A549 treated with CpdA at 1 μM for 4 hours (cell line): ENCODE measurements around the gene SNAPC2. TPM values are rescaled to one million over a fixed set of nuclear protein-coding genes. Genes with fewer than 3 reads are reported as not detected.

Experiments used
- total RNA-seq: library from RNA; stranded (reverse); fragments of 200-300 nt; extraction: Qiagen RNA extraction; gene quantifications from 5 replicates; pipeline ENCODE4 v1.2.3, GENCODE V29; 2022; ENCODE audit warnings: low read depth

The SNAPC2 gene, protein sequence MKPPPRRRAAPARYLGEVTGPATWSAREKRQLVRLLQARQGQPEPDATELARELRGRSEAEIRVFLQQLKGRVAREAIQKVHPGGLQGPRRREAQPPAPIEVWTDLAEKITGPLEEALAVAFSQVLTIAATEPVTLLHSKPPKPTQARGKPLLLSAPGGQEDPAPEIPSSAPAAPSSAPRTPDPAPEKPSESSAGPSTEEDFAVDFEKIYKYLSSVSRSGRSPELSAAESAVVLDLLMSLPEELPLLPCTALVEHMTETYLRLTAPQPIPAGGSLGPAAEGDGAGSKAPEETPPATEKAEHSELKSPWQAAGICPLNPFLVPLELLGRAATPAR
- total RNA-seq: 19.6 to 31.6 TPM (median 29.7 TPM) in 5 replicates

DNA sequence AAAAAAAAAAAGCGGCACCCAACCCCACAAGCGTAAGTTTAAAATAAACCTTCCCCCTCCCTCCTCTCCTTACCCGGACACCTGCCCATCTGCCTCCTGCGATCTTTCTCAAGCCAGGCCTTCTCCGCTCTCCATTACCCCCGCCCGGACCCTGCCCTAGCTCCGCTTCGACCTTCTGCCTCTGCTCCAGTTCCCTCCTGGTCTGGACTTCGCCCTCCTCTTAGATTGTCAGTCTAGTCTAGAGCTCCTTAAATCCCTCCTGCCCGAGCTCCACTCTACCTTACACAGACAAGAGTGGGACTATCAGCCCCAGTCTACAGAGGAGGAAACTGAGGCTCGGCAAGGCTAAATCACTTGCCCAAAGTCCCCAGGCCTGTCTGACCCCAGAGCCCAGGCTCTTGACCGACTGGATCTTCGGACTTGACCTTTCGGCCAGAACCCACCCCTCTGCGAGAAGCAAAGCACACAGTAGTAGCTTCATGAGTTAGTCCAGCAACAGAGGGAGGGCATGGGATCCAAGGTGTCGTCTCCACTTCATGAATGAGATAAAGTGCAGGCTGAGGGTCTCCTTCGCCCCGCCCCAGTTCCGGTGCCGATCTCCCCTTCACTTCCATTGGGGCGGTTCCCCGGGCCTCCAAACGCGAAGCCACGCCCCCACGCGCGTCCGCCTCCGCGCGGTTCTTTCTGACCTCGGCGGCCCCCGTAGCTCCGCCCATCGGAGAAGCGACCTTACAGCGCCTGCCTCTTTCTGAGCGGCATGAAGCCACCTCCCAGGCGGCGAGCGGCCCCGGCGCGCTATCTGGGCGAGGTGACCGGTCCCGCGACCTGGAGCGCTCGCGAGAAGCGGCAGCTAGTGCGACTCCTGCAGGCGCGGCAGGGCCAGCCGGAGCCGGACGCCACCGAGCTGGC, at the start of gene SNAPC2:
Gene SNAPC2 (plus strand): TSS at position 729 of the 909 bp plus-strand sequence. CDS start 29 bp downstream, at position 758.

DNA sequence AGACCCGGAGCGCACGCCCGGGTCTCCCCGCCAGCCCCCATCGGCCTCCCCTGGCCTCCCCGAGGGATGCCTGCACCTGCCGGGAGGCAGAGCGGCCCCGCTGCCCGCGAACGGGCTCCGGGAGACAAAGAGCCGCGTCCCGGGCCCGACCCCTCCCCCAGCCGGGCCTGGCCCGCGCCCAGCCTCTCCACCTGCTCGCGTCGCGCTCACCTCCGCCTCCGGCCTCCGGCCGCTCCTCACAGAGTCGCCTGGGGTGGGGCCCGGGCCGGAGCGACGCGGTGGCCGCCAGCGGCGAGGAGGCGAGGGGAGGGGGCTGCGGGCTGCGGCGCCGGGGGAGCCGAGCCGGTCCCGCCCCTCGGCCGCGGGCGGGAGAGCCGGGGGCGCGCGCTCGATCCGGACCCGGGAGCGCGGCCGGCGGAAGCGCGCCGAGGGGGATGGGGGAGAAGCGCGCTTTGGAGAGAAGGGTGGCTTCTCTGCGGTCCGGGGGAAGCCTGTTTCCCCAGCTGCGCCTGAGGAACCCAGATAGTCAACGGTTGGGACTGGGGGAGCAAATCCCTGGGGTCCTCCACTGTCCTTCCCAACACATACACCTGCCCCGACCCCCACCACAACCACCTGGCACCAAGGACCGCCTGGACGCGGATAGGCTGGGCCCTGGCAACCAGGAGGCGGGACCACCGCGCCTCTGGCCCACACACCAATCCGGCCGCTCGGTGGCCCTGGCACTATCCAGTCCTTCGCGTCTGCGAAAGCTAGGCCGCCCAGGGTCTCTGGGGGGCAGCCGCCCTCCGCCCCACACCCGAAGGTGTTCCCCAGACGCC, 45.9 kb upstream of the SNAPC2 start, which contains the start of gene PRR36:
Gene PRR36 (minus strand): TSS at position 315 of the 821 bp plus-strand sequence. CDS start 701 bp downstream, outside the sequence.

DNA sequence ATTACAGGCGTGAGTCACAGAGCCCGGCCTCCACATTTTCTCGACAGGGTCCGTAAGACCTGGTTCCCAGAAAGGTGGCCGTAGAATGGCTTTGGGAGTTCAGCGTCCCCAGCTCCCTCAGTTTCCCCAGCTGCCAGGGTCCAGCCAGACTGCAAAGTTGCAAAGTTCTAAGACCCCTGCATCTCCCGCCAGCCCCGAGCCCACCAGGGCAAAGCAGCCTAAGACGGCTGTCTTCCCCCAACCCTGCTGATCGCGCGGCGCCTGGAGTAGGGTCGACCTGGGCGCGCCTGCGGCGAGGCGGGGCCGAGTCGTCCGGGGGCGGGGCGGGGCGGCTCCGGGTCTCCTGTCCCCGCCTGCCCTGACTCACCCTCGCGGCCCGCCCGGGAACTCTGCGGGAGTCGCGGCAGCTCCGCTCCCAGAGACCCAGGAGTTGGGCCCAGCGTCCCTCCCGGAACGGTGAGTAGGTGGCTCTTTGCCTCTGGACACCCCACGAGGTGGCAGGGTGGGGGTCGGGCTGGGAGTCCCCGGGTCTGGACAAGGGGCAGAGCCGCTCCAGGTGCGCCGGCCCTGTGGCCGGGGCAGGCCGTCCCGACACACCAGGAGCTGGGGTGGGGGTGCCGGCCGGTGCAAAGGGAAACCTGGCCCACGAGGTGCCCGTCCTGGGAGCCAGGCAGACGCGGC, 31.9 kb upstream of the SNAPC2 start, which contains the start of gene LRRC8E:
Gene LRRC8E (plus strand): TSS at position 366 of the 681 bp plus-strand sequence. CDS start 7,094 bp downstream, outside the sequence.

DNA sequence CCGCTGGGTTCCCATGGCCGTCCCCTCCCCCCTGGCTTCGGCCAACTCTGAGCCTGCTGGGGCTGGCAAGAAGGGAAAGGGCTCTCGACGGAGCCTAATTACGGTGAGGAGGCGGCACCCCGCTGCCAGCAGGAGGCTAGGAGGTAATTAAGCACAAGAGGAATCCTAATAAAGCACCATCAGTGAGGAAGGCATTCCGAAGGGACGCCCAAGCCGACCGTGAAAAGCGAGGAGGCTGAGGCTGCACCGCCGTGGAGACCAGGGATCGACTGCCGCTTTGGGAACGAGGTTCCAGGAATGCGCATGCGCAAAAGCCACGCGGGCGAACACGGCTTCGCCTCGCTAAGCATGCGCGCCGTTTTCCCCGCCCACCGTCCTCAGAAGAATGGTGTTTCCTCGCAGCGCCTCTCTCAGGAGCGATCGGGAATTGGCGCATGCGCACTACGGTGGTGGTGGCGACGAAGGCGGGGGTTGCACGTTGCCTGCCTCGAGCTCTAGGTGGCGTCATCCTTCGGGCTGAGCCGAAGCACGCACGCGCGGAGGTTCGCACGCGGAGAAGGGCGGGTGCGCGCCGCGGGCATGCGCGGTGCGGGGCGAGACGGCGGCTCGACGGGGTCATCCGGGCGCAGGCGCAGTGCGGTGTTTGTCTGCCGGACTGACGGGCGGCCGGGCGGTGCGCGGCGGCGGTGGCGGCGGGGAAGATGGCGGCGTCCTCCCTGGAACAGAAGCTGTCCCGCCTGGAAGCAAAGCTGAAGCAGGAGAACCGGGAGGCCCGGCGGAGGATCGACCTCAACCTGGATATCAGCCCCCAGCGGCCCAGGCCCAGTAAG, 16.7 kb upstream of the SNAPC2 start, which contains the start of gene MAP2K7:
Gene MAP2K7 (plus strand): TSS at position 634 of the 830 bp plus-strand sequence. CDS start 68 bp downstream, at position 702.

DNA sequence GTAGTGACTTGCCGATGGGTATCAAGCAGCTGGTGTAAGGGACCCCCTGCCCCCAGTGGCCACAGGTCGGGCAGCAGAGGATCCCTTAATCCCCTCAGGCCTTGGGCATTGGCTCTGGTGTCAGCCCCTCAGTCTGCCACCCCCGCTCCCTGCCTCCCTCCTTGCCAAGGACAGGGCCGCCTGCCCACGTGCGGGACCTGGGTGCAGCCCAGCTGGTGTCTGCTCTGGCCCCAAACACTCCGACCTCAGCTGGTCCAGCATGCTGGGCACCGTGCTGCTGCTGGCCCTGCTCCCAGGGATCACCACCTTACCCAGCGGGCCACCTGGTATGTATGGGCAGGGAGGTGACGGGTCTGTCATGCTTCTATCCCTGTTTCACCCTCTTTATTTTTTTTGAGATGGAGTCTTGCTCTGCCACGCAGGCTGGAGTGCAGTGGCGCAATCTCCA, 5.5 kb upstream of the SNAPC2 start, which contains the start of gene TGFBR3L:
Gene TGFBR3L (plus strand): TSS at position 233 of the 448 bp plus-strand sequence.

DNA sequence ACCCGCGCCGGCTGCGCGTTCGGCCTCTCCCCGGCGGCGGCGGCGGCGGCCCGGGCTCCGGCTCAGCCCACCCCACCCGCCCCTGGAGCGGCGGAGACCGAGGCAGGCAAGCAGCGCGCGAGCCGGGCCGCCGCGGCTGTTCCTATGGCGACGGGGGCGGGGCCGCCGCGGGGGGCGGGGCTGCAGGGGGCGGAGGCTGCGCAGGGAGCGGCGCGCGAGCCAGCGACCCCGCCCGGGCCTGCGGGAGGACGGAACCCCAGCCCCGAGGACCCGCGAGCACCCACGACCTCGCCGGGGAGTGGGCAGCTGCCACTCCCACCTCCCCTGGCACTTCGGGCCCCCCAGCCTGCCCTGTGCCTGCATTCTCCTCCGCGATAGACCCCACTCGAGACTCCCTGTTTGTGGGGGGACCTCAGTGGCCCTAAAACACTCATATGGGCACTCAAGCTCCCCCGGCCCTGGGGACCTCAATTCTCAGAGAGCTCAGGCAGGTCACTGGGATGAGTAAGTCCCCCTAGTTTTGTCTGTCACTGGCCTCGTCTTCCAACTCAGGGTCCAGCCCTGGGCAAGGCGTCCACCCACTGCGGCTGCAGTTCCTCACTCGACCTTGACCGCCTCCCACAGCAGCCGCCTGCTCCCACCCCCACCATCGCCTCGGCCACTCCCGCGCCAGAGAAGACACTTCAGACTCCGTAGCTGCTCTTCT, 6.0 kb downstream of the SNAPC2 start, which contains the start of gene CTXN1:
Gene CTXN1 (minus strand): TSS at position 115 of the 706 bp plus-strand sequence. CDS start 597 bp downstream, outside the sequence.

DNA sequence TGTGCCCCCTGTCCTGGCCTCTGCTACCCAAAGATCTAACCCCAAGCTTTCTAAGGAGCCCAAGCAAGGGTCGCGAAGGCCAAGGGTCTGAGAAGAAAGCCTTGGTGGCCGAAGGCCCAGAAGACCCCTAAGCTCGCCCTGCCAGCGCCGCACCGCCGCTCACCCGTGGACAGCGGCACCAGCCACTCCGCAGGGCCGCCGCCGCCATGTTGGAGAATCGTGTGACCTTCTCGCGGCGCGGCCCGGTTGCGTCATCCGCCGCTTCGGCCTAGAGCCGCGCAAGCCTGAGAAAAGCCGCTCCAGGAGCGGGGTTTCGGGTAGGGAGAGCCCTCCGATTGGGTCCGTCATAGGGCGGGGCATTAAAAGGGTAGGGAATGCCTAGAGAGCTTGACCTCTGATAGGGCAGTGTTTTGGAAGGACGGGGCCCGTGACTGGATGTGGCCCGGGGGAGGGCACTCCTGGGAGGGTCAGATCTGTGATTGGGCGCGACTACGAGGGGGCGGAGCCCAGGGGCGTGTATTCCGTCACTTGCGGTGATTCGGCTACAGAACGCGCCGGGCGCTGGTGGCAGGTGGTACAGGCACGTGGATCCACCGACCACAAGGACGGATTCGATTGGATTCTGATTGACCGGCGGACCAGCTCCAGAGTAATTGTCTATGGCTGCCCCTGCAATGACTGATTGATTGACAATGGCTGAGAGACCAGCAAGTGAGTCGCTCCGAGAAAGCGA, 23.5 kb downstream of the SNAPC2 start, which contains the start of gene TIMM44:
Gene TIMM44 (minus strand): TSS at position 223 of the 733 bp plus-strand sequence. CDS start 15 bp downstream, at position 208.

Other genes starting within 250 kb of the SNAPC2 start
- not detected in 5 replicates for gene MCEMP1, start 243.2 kb upstream of the SNAPC2 start, total RNA-seq
- gene TRAPPC5, start 239.5 kb upstream of the SNAPC2 start, total RNA-seq: 35.7 to 103 TPM (median 92.3 TPM) in 5 replicates
- gene FCER2, start 218.2 kb upstream of the SNAPC2 start, total RNA-seq: not detected in 5 replicates
- not detected in 5 replicates for gene CLEC4G, start 188.2 kb upstream of the SNAPC2 start, total RNA-seq
- gene CD209, start 172.8 kb upstream of the SNAPC2 start, total RNA-seq: not detected in 5 replicates
- gene CLEC4M, start 157.1 kb upstream of the SNAPC2 start, total RNA-seq: 0.03 TPM in 1 of 5 replicates, not detected in the others
- gene EVI5L, start 90.1 kb upstream of the SNAPC2 start, total RNA-seq: 0.96 to 2.0 TPM (median 1.4 TPM) in 5 replicates
- 0.17 to 0.42 TPM (median 0.39 TPM) in 5 replicates for gene PRR36, start 45.9 kb upstream of the SNAPC2 start, total RNA-seq
- gene LRRC8E, start 31.8 kb upstream of the SNAPC2 start, total RNA-seq: 5.1 to 6.8 TPM (median 5.9 TPM) in 5 replicates
- 12.5 to 18.5 TPM (median 17.4 TPM) in 5 replicates for gene MAP2K7, start 16.5 kb upstream of the SNAPC2 start, total RNA-seq
- gene TGFBR3L, start 5.5 kb upstream of the SNAPC2 start, total RNA-seq: 1.3 to 2.3 TPM (median 2.0 TPM) in 5 replicates
- 8.5 to 21.3 TPM (median 20.2 TPM) in 5 replicates for gene CTXN1, start 5.8 kb downstream of the SNAPC2 start, total RNA-seq
- 28.1 to 32.4 TPM (median 30.7 TPM) in 5 replicates for gene TIMM44, start 23.3 kb downstream of the SNAPC2 start, total RNA-seq
- gene ELAVL1, start 85.3 kb downstream of the SNAPC2 start, total RNA-seq: 63.6 to 72.8 TPM (median 72.2 TPM) in 5 replicates
- gene CCL25, start 132.4 kb downstream of the SNAPC2 start, total RNA-seq: not detected in 5 replicates
- gene FBN3, start 229.3 kb downstream of the SNAPC2 start, total RNA-seq: not detected in 5 replicates